ENCODE data around the gene EPHA3.

DNA sequence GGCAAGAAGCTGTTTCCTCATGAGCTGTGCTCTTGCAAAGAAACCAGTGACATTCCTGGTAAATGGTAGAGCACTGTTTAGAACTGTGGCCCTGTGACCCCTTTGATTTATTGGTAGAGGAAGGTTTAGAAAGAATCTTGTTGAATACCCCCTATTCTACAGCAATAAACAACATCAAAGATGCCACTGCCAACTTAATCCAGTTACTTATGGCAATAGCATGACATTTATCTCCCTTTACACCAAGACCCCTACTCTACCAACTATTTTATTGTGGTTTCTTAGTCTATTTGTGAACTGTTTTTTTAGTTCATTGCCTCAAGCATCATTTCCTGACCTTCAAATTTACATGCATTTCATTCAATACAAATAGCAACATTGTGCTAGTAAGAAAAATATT is 288.6 kb downstream of the EPHA3 start:
- TF ChIP-seq, protein P1, sequence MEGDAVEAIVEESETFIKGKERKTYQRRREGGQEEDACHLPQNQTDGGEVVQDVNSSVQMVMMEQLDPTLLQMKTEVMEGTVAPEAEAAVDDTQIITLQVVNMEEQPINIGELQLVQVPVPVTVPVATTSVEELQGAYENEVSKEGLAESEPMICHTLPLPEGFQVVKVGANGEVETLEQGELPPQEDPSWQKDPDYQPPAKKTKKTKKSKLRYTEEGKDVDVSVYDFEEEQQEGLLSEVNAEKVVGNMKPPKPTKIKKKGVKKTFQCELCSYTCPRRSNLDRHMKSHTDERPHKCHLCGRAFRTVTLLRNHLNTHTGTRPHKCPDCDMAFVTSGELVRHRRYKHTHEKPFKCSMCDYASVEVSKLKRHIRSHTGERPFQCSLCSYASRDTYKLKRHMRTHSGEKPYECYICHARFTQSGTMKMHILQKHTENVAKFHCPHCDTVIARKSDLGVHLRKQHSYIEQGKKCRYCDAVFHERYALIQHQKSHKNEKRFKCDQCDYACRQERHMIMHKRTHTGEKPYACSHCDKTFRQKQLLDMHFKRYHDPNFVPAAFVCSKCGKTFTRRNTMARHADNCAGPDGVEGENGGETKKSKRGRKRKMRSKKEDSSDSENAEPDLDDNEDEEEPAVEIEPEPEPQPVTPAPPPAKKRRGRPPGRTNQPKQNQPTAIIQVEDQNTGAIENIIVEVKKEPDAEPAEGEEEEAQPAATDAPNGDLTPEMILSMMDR (IDR thresholded peaks at IDR 0.05) = no peak
- TF ChIP-seq POLR2AphosphoS5 (IDR thresholded peaks at IDR 0.05) = no peak
